IMR-90 (cell line): Measurements from ENCODE around the gene AHCYL2. TPM values are rescaled to one million over a fixed set of nuclear protein-coding genes. Genes with fewer than 3 reads are reported as not detected.

Experiments used
- ATAC-seq: fragments of 200-7000 bp; cut with Tn5 transposase; 2 replicates; pipeline ENCODE4 v1.9.1; 2020; ENCODE audit warnings: low read depth, mild to moderate bottlenecking, moderate library complexity
- BruUV-seq: library from RNA; stranded (reverse); fragments of 400-500 nt; replicated peaks from 2 replicates; lab custom pipeline; 2021; lab: Mats Ljungman, UMichigan
- CTCF ChIA-PET: fragments of 300-600 bp; formaldehyde crosslinking; extraction: SDS; loops from one replicate; lab custom pipeline; 2021; ENCODE audit warnings: antibody characterized with exemption; lab: Yijun Ruan, JAX
- POLR2A ChIA-PET: fragments of 300-600 bp; sonication (Branson Sonifier 250); formaldehyde crosslinking; loops from one replicate; lab custom pipeline; 2022; ENCODE audit warnings: antibody characterized with exemption; ENCODE audit not compliant: unreplicated experiment; lab: Charles Lee
- DNase-seq: peaks from one replicate; pipeline ENCODE4 v3.0.0; 2013
- H2AFZ ChIP-seq: replicated peaks from 2 replicates; pipeline ENCODE3; 2013; ENCODE audit warnings: low read length, mild to moderate bottlenecking; ENCODE audit not compliant: poor library complexity
- H2AK5ac ChIP-seq: 2 replicates; pipeline ENCODE4 v1.6.1; 2013; ENCODE audit warnings: low read depth, low read length, inconsistent platforms
- H2AK9ac ChIP-seq: replicated peaks from 2 replicates; pipeline ENCODE3; 2013; ENCODE audit warnings: mild to moderate bottlenecking, low read depth, low read length, moderate library complexity; ENCODE audit not compliant: poor library complexity
- H2BK120ac ChIP-seq: 2 replicates; pipeline ENCODE4 v1.6.1; 2013; ENCODE audit warnings: low read depth, low read length, inconsistent platforms
- H2BK15ac ChIP-seq: 3 replicates; pipeline ENCODE4 v1.6.1; 2013; ENCODE audit warnings: low read depth, low read length, inconsistent platforms
- H2BK20ac ChIP-seq: 2 replicates; pipeline ENCODE4 v1.6.1; 2013; ENCODE audit warnings: low read depth, mild to moderate bottlenecking, inconsistent platforms, low read length, moderate library complexity
- H2BK5ac ChIP-seq: 2 replicates; pipeline ENCODE4 v1.6.1; 2013; ENCODE audit warnings: mild to moderate bottlenecking, low read depth, low read length, inconsistent platforms; ENCODE audit not compliant: poor library complexity, severe bottlenecking
- H3K14ac ChIP-seq: replicated peaks from 2 replicates; pipeline ENCODE4 v1.6.1; 2013; ENCODE audit warnings: low read depth, low read length, inconsistent platforms
- H3K18ac ChIP-seq: 2 replicates; pipeline ENCODE4 v1.6.1; 2013; ENCODE audit warnings: low read depth, low read length, control low read depth
- H3K23ac ChIP-seq: 2 replicates; pipeline ENCODE4 v1.6.1; 2013; ENCODE audit warnings: low read depth, low read length, inconsistent platforms
- H3K27ac ChIP-seq: 2 replicates; pipeline ENCODE4 v1.5.1; 2013; ENCODE audit warnings: mild to moderate bottlenecking, control low read depth, low read length; ENCODE audit not compliant: insufficient read depth
- H3K27me3 ChIP-seq: 2 replicates; pipeline ENCODE4 v1.6.1; 2013; ENCODE audit warnings: low read length; ENCODE audit not compliant: control insufficient read depth, insufficient read depth
- H3K36me3 ChIP-seq: 2 replicates; pipeline ENCODE4 v1.6.1; 2013; ENCODE audit warnings: low read length, mixed read lengths; ENCODE audit not compliant: control insufficient read depth, insufficient read depth
- H3K4ac ChIP-seq: 2 replicates; pipeline ENCODE4 v1.6.1; 2013; ENCODE audit warnings: low read depth, low read length, inconsistent platforms
- H3K4me1 ChIP-seq: 2 replicates; pipeline ENCODE4 v1.6.1; 2013; ENCODE audit warnings: low read length, mixed read lengths; ENCODE audit not compliant: control insufficient read depth, insufficient read depth
- H3K4me2 ChIP-seq: 2 replicates; pipeline ENCODE4 v1.6.1; 2013; ENCODE audit warnings: low read depth, mild to moderate bottlenecking, control low read depth, low read length, moderate library complexity
- H3K4me3 ChIP-seq: 2 replicates; pipeline ENCODE4 v1.5.1; 2013; ENCODE audit warnings: low read depth, mild to moderate bottlenecking, control low read depth, low read length, moderate library complexity; ENCODE audit not compliant: insufficient read depth
- H3K56ac ChIP-seq: 2 replicates; pipeline ENCODE4 v1.6.1; 2013; ENCODE audit warnings: low read length, inconsistent platforms; ENCODE audit not compliant: insufficient read depth; ENCODE audit errors: extremely low read depth
- H3K79me1 ChIP-seq, 2 experiments: 2 replicates each; pipeline ENCODE4 v1.6.1; 2013; ENCODE audit warnings: low read length in 2 of 2, inconsistent platforms in 1 of 2, low read depth in 1 of 2
- H3K9ac ChIP-seq: 2 replicates; pipeline ENCODE4 v1.6.1; 2013; ENCODE audit warnings: low read depth, low read length, control low read depth
- H3K9me1 ChIP-seq: 2 replicates; pipeline ENCODE4 v1.6.1; 2013; ENCODE audit warnings: low read length, inconsistent platforms; ENCODE audit not compliant: insufficient read depth
- H3K9me3 ChIP-seq: 2 replicates; pipeline ENCODE4 v1.6.1; 2013; ENCODE audit warnings: low read length; ENCODE audit not compliant: control insufficient read depth, insufficient read depth
- H4K20me1 ChIP-seq: 2 replicates; pipeline ENCODE4 v1.6.1; 2013; ENCODE audit warnings: low read length, inconsistent platforms; ENCODE audit not compliant: insufficient read depth
- H4K5ac ChIP-seq: 2 replicates; pipeline ENCODE4 v1.6.1; 2013; ENCODE audit warnings: mild to moderate bottlenecking, low read depth, low read length, control low read depth
- H4K8ac ChIP-seq, 2 experiments: 2 replicates each; pipeline ENCODE4 v1.6.1; 2013; ENCODE audit warnings: low read depth in 2 of 2, low read length in 2 of 2, control low read depth in 1 of 2, inconsistent platforms in 1 of 2
- H4K91ac ChIP-seq: 2 replicates; pipeline ENCODE4 v1.6.1; 2013; ENCODE audit warnings: low read depth, low read length, inconsistent platforms; ENCODE audit not compliant: insufficient read depth
- CHD1 ChIP-seq: IDR thresholded peaks from 2 replicates; pipeline ENCODE4 v1.6.1; 2012; ENCODE audit warnings: low read depth, low read length, improper control_type of control experiment
- MAFK ChIP-seq: IDR thresholded peaks from 2 replicates; pipeline ENCODE4 v1.6.1; 2012; ENCODE audit warnings: low read depth, low read length, improper control_type of control experiment
- MAZ ChIP-seq: IDR thresholded peaks from 2 replicates; pipeline ENCODE4 v1.6.1; 2012; ENCODE audit warnings: low read depth, mild to moderate bottlenecking, low read length, improper control_type of control experiment, moderate library complexity, borderline replicate concordance
- MXI1 ChIP-seq: IDR thresholded peaks from 2 replicates; pipeline ENCODE4 v1.6.1; 2012; ENCODE audit warnings: low read depth, mild to moderate bottlenecking, low read length, moderate library complexity, borderline replicate concordance
- WGBS, 2 experiments: methylation state at CpG; one replicate each; pipeline versions ENCODE4 v1.1.5 to v1.1.7; 2013; ENCODE audit warnings: missing lambda C conversion rate in 2 of 2; ENCODE audit not compliant: insufficient read length in 1 of 2; ENCODE audit errors: extremely low coverage in 2 of 2; 5-methylcytosine and 5-hydroxymethylcytosine counted together
- dilution Hi-C: fragments of 300-500 bp; cut with HindIII; formaldehyde crosslinking; loops from one replicate; pipeline ENCODE4 v1.14.3; 2018; ENCODE audit warnings: low sequenced_read_pairs; ENCODE audit not compliant: unreplicated experiment
- in situ Hi-C: fragments of 300-500 bp; cut with MboI; formaldehyde crosslinking; loops from 3 replicates; pipeline ENCODE4 v1.14.3; 2019; ENCODE audit warnings: low sequenced_read_pairs, inconsistent platforms, mixed read lengths
- intact Hi-C: fragments of 100-400 bp; cut with micrococcal nuclease; formaldehyde crosslinking; loops from 2 replicates; pipeline ENCODE4 v1.10.0; 2022
- polyA plus RNA-seq, 3 experiments: library from polyadenylated mRNA; depleted of rRNA; stranded (reverse); fragments of >200 nt; gene quantifications; 2 replicates each; pipeline ENCODE4 v1.2.3, GENCODE V29; 2012; ENCODE audit warnings: low replicate concordance in 1 of 3
- total RNA-seq: library from RNA; depleted of rRNA; stranded (reverse); fragments of >200 nt; gene quantifications from 2 replicates; pipeline ENCODE4 v1.2.3, GENCODE V29; 2012

Gene AHCYL2
- total and polyA plus RNA-seq, 2 of the 4 experiments (the other 2 are of a cell fraction) = 5.7 to 7.6 TPM

GRCh38 chr7:129225206-129225930 is 538 bp downstream of the AHCYL2 start:
- Histone ChIP-seq H2AFZ (peak overlapping the region; percentile 92), H3K9ac (peak overlapping the region; percentile 69), H3K9me3 (no peaks in the 10 kb centered on the region), H3K4me3 (peak overlapping the region; percentile 72), H3K18ac (no peak overlapping the region), H3K27ac (peak overlapping the region; percentile 16; the same call in 1 of the 2 replicates), H3K4me2 (peak overlapping the region; percentile 98), H4K91ac (no peak overlapping the region), H2BK5ac (no peak overlapping the region), H2BK120ac (no peak overlapping the region), H2BK20ac (no peak overlapping the region), H3K4ac (no peak overlapping the region; the same call in 1 of the 2 replicates), H3K9me1 (peaks cover 2% of the 10 kb centered on the region; the same call in 1 of the 2 replicates), H2BK15ac (no peak overlapping the region), H4K20me1 (peaks cover 3% of the 10 kb centered on the region; the same call in 1 of the 2 replicates), H4K5ac (no peak overlapping the region; the same call in 1 of the 2 replicates), H2AK9ac (peak overlapping the region; percentile 2), H3K27me3 (no peaks in the 10 kb centered on the region), H4K8ac (peak overlapping the region in 1 of 2 experiments; percentile 6; a peak in 1 of 4 replicates), H3K36me3 (no peaks in the 10 kb centered on the region), H3K4me1 (no peaks in the 10 kb centered on the region; the same call in 1 of the 2 replicates), H2AK5ac (no peak overlapping the region), H3K23ac (peak overlapping the region; percentile 87; the same call in 1 of the 2 replicates), H3K79me1 (peaks cover 0 to 13% of the 10 kb centered on the region in 2 experiments), H3K14ac (peak overlapping the region; percentile 53; the same call in 1 of the 2 replicates), H3K56ac (no peak overlapping the region; the same call in 1 of the 2 replicates)
- in situ Hi-C loops = no loop called here
- WGBS, 2 experiments = no CpG with 5 or more reads among the region's 60 CpGs
- DNase-seq (peak; percentile 27), ATAC-seq (peak; percentile 53)
- intact Hi-C loops = loop anchor here (2.0 kb wide), 1 partner anchor 107 kb away; no protein-coding TSS in a partner anchor
- BruUV-seq = TSS peak; percentile 17
- CTCF ChIA-PET = no interaction called here
- POLR2A ChIA-PET = interaction anchor here (0.5 kb wide), 1 partner anchor 18 kb away, joined by 29 read pairs; no protein-coding TSS in a partner anchor
- TF ChIP-seq MXI1 = no peak
- 0 out of 2 replicates have a peak, but pooled peaks have one; percentile 19 for TF ChIP-seq MAZ
- TF ChIP-seq MAFK = no peak
- no peak for TF ChIP-seq CHD1
- dilution Hi-C loops = no loop called here
